IMR-90 (cell line): ENCODE measurements around the gene SEMA5A. TPM values are rescaled to one million over a fixed set of nuclear protein-coding genes. Genes with fewer than 3 reads are reported as not detected.

Source experiments
- ATAC-seq: fragments of 200-7000 bp; cut with Tn5 transposase; 2 replicates; pipeline ENCODE4 v1.9.1; 2020; ENCODE audit warnings: low read depth, mild to moderate bottlenecking, moderate library complexity
- BruUV-seq: library from RNA; stranded (reverse); fragments of 400-500 nt; replicated peaks from 2 replicates; lab custom pipeline; 2021; lab: Mats Ljungman, UMichigan
- CTCF ChIA-PET: fragments of 300-600 bp; formaldehyde crosslinking; extraction: SDS; loops from one replicate; lab custom pipeline; 2021; ENCODE audit warnings: antibody characterized with exemption; lab: Yijun Ruan, JAX
- POLR2A ChIA-PET: fragments of 300-600 bp; sonication (Branson Sonifier 250); formaldehyde crosslinking; loops from one replicate; lab custom pipeline; 2022; ENCODE audit warnings: antibody characterized with exemption; ENCODE audit not compliant: unreplicated experiment; lab: Charles Lee
- DNase-seq: peaks from one replicate; pipeline ENCODE4 v3.0.0; 2013
- H2AFZ ChIP-seq: replicated peaks from 2 replicates; pipeline ENCODE3; 2013; ENCODE audit warnings: low read length, mild to moderate bottlenecking; ENCODE audit not compliant: poor library complexity
- H2AK5ac ChIP-seq: 2 replicates; pipeline ENCODE4 v1.6.1; 2013; ENCODE audit warnings: low read depth, low read length, inconsistent platforms
- H2AK9ac ChIP-seq: replicated peaks from 2 replicates; pipeline ENCODE3; 2013; ENCODE audit warnings: mild to moderate bottlenecking, low read depth, low read length, moderate library complexity; ENCODE audit not compliant: poor library complexity
- H2BK120ac ChIP-seq: 2 replicates; pipeline ENCODE4 v1.6.1; 2013; ENCODE audit warnings: low read depth, low read length, inconsistent platforms
- H2BK15ac ChIP-seq: 3 replicates; pipeline ENCODE4 v1.6.1; 2013; ENCODE audit warnings: low read depth, low read length, inconsistent platforms
- H2BK20ac ChIP-seq: 2 replicates; pipeline ENCODE4 v1.6.1; 2013; ENCODE audit warnings: low read depth, mild to moderate bottlenecking, inconsistent platforms, low read length, moderate library complexity
- H2BK5ac ChIP-seq: 2 replicates; pipeline ENCODE4 v1.6.1; 2013; ENCODE audit warnings: mild to moderate bottlenecking, low read depth, low read length, inconsistent platforms; ENCODE audit not compliant: poor library complexity, severe bottlenecking
- H3K14ac ChIP-seq: replicated peaks from 2 replicates; pipeline ENCODE4 v1.6.1; 2013; ENCODE audit warnings: low read depth, low read length, inconsistent platforms
- H3K18ac ChIP-seq: 2 replicates; pipeline ENCODE4 v1.6.1; 2013; ENCODE audit warnings: low read depth, low read length, control low read depth
- H3K23ac ChIP-seq: 2 replicates; pipeline ENCODE4 v1.6.1; 2013; ENCODE audit warnings: low read depth, low read length, inconsistent platforms
- H3K27ac ChIP-seq: 2 replicates; pipeline ENCODE4 v1.5.1; 2013; ENCODE audit warnings: mild to moderate bottlenecking, control low read depth, low read length; ENCODE audit not compliant: insufficient read depth
- H3K27me3 ChIP-seq: 2 replicates; pipeline ENCODE4 v1.6.1; 2013; ENCODE audit warnings: low read length; ENCODE audit not compliant: control insufficient read depth, insufficient read depth
- H3K36me3 ChIP-seq: 2 replicates; pipeline ENCODE4 v1.6.1; 2013; ENCODE audit warnings: low read length, mixed read lengths; ENCODE audit not compliant: control insufficient read depth, insufficient read depth
- H3K4ac ChIP-seq: 2 replicates; pipeline ENCODE4 v1.6.1; 2013; ENCODE audit warnings: low read depth, low read length, inconsistent platforms
- H3K4me1 ChIP-seq: 2 replicates; pipeline ENCODE4 v1.6.1; 2013; ENCODE audit warnings: low read length, mixed read lengths; ENCODE audit not compliant: control insufficient read depth, insufficient read depth
- H3K4me2 ChIP-seq: 2 replicates; pipeline ENCODE4 v1.6.1; 2013; ENCODE audit warnings: low read depth, mild to moderate bottlenecking, control low read depth, low read length, moderate library complexity
- H3K4me3 ChIP-seq: 2 replicates; pipeline ENCODE4 v1.5.1; 2013; ENCODE audit warnings: low read depth, mild to moderate bottlenecking, control low read depth, low read length, moderate library complexity; ENCODE audit not compliant: insufficient read depth
- H3K56ac ChIP-seq: 2 replicates; pipeline ENCODE4 v1.6.1; 2013; ENCODE audit warnings: low read length, inconsistent platforms; ENCODE audit not compliant: insufficient read depth; ENCODE audit errors: extremely low read depth
- H3K79me1 ChIP-seq, 2 experiments: 2 replicates each; pipeline ENCODE4 v1.6.1; 2013; ENCODE audit warnings: low read length in 2 of 2, inconsistent platforms in 1 of 2, low read depth in 1 of 2
- H3K9ac ChIP-seq: 2 replicates; pipeline ENCODE4 v1.6.1; 2013; ENCODE audit warnings: low read depth, low read length, control low read depth
- H3K9me1 ChIP-seq: 2 replicates; pipeline ENCODE4 v1.6.1; 2013; ENCODE audit warnings: low read length, inconsistent platforms; ENCODE audit not compliant: insufficient read depth
- H3K9me3 ChIP-seq: 2 replicates; pipeline ENCODE4 v1.6.1; 2013; ENCODE audit warnings: low read length; ENCODE audit not compliant: control insufficient read depth, insufficient read depth
- H4K20me1 ChIP-seq: 2 replicates; pipeline ENCODE4 v1.6.1; 2013; ENCODE audit warnings: low read length, inconsistent platforms; ENCODE audit not compliant: insufficient read depth
- H4K5ac ChIP-seq: 2 replicates; pipeline ENCODE4 v1.6.1; 2013; ENCODE audit warnings: mild to moderate bottlenecking, low read depth, low read length, control low read depth
- H4K8ac ChIP-seq, 2 experiments: 2 replicates each; pipeline ENCODE4 v1.6.1; 2013; ENCODE audit warnings: low read depth in 2 of 2, low read length in 2 of 2, control low read depth in 1 of 2, inconsistent platforms in 1 of 2
- H4K91ac ChIP-seq: 2 replicates; pipeline ENCODE4 v1.6.1; 2013; ENCODE audit warnings: low read depth, low read length, inconsistent platforms; ENCODE audit not compliant: insufficient read depth
- CHD1 ChIP-seq: IDR thresholded peaks from 2 replicates; pipeline ENCODE4 v1.6.1; 2012; ENCODE audit warnings: low read depth, low read length, improper control_type of control experiment
- CTCF ChIP-seq: conservative IDR thresholded peaks from 2 replicates; pipeline ENCODE4 v1.5.1; 2012; ENCODE audit warnings: mild to moderate bottlenecking, low read depth, low read length, improper control_type of control experiment
- ELK1 ChIP-seq: fragments of 150-350 bp; IDR thresholded peaks from 2 replicates; pipeline ENCODE4 v1.6.1; 2016; ENCODE audit warnings: low read depth, mild to moderate bottlenecking, low read length, moderate library complexity, borderline replicate concordance
- FOS ChIP-seq: fragments of 150-350 bp; IDR thresholded peaks from 2 replicates; pipeline ENCODE4 v1.6.1; 2016; ENCODE audit warnings: low read depth, low read length
- MAFK ChIP-seq: IDR thresholded peaks from 2 replicates; pipeline ENCODE4 v1.6.1; 2012; ENCODE audit warnings: low read depth, low read length, improper control_type of control experiment
- MXI1 ChIP-seq: IDR thresholded peaks from 2 replicates; pipeline ENCODE4 v1.6.1; 2012; ENCODE audit warnings: low read depth, mild to moderate bottlenecking, low read length, moderate library complexity, borderline replicate concordance
- NFE2L2 ChIP-seq: fragments of 150-350 bp; IDR thresholded peaks from 2 replicates; pipeline ENCODE4 v1.6.1; 2016; ENCODE audit warnings: low read depth, mild to moderate bottlenecking, low read length
- RAD21 ChIP-seq: IDR thresholded peaks from 2 replicates; pipeline ENCODE4 v1.6.1; 2012; ENCODE audit warnings: low read length, improper control_type of control experiment
- RCOR1 ChIP-seq: IDR thresholded peaks from 2 replicates; pipeline ENCODE4 v1.6.1; 2012; ENCODE audit warnings: mild to moderate bottlenecking, low read length, improper control_type of control experiment; ENCODE audit not compliant: insufficient replicate concordance
- RFX5 ChIP-seq: IDR thresholded peaks from 2 replicates; pipeline ENCODE4 v1.8.0; 2012; ENCODE audit warnings: low read depth, mild to moderate bottlenecking, low read length, moderate library complexity
- SMC3 ChIP-seq: fragments of 150-350 bp; IDR thresholded peaks from 2 replicates; pipeline ENCODE4 v1.6.1; 2016; ENCODE audit warnings: low read depth, mild to moderate bottlenecking, antibody characterized with exemption, low read length, moderate library complexity
- USF2 ChIP-seq: fragments of 150-350 bp; IDR thresholded peaks from 2 replicates; pipeline ENCODE4 v1.6.1; 2017; ENCODE audit warnings: mild to moderate bottlenecking, antibody characterized with exemption, low read length, low read depth
- WGBS, 2 experiments: methylation state at CpG; one replicate each; pipeline versions ENCODE4 v1.1.5 to v1.1.7; 2013; ENCODE audit warnings: missing lambda C conversion rate in 2 of 2; ENCODE audit not compliant: insufficient read length in 1 of 2; ENCODE audit errors: extremely low coverage in 2 of 2; 5-methylcytosine and 5-hydroxymethylcytosine counted together
- dilution Hi-C: fragments of 300-500 bp; cut with HindIII; formaldehyde crosslinking; loops from one replicate; pipeline ENCODE4 v1.14.3; 2018; ENCODE audit warnings: low sequenced_read_pairs; ENCODE audit not compliant: unreplicated experiment
- in situ Hi-C: fragments of 300-500 bp; cut with MboI; formaldehyde crosslinking; loops from 3 replicates; pipeline ENCODE4 v1.14.3; 2019; ENCODE audit warnings: low sequenced_read_pairs, inconsistent platforms, mixed read lengths
- intact Hi-C: fragments of 100-400 bp; cut with micrococcal nuclease; formaldehyde crosslinking; loops from 2 replicates; pipeline ENCODE4 v1.10.0; 2022
- polyA plus RNA-seq, 3 experiments: library from polyadenylated mRNA; depleted of rRNA; stranded (reverse); fragments of >200 nt; gene quantifications; 2 replicates each; pipeline ENCODE4 v1.2.3, GENCODE V29; 2012; ENCODE audit warnings: low replicate concordance in 1 of 3
- total RNA-seq: library from RNA; depleted of rRNA; stranded (reverse); fragments of >200 nt; gene quantifications from 2 replicates; pipeline ENCODE4 v1.2.3, GENCODE V29; 2012

SEMA5A gene
- total and polyA plus RNA-seq, 2 of the 4 experiments (the other 2 are of a cell fraction) = 8.2 to 9.9 TPM

- TF ChIP-seq CTCF (no peak), ELK1 (no peak), RFX5 (no peak), SMC3 (no peak), MAFK (no peak), MXI1 (no peak), RAD21 (no peak), NFE2L2 (no peak), RCOR1 (no peak), USF2 (no peak), FOS (no peak), CHD1 (no peak)
- peaks cover 10% of the 10 kb centered on the region; the same call in 1 of the 2 replicates for H4K20me1 ChIP-seq
- ATAC-seq (peak; percentile 55), DNase-seq (peak; percentile 60)
- no peak overlapping the region for H3K56ac ChIP-seq
- POLR2A ChIA-PET = no interaction called here
- H2AFZ ChIP-seq = no peak overlapping the region
- no peak overlapping the region for H2BK20ac ChIP-seq
- H3K4me2 ChIP-seq = peak overlapping the region; percentile 48; the same call in 1 of the 2 replicates
- intact Hi-C loops (no loop called here), in situ Hi-C loops (no loop called here), dilution Hi-C loops (no loop called here)
- peaks cover 2% of the 10 kb centered on the region; the same call in 1 of the 2 replicates for H3K36me3 ChIP-seq
- H4K91ac ChIP-seq = no peak overlapping the region
- H2AK9ac ChIP-seq = no peak overlapping the region
- H3K14ac ChIP-seq = no peak overlapping the region
- peaks cover 14% of the 10 kb centered on the region for H3K4me1 ChIP-seq
- no peak overlapping the region for H2AK5ac ChIP-seq
- no peaks in the 10 kb centered on the region for H3K27me3 ChIP-seq
- CTCF ChIA-PET = interaction anchor here (0.7 kb wide), 2 partner anchors 58 to 442 kb away, joined by 3 read pairs; no protein-coding TSS in a partner anchor
- peak overlapping the region; percentile 53 for H3K4ac ChIP-seq
- H3K9me1 ChIP-seq = peaks cover 15% of the 10 kb centered on the region; the same call in 1 of the 2 replicates
- peak overlapping the region; percentile 55 for H2BK5ac ChIP-seq
- no TSS peak for BruUV-seq
- H3K18ac ChIP-seq = peak overlapping the region; percentile 4; the same call in 1 of the 2 replicates
- no peak overlapping the region for H4K8ac ChIP-seq
- H3K9ac ChIP-seq = no peak overlapping the region
- no peak overlapping the region for H3K23ac ChIP-seq
- H3K9me3 ChIP-seq = peaks cover 2% of the 10 kb centered on the region; the same call in 1 of the 2 replicates
- H2BK15ac ChIP-seq = no peak overlapping the region; the same call in 2 of the 3 replicates
- H3K79me1 ChIP-seq = peaks cover 18 to 74% of the 10 kb centered on the region in 2 experiments
- H2BK120ac ChIP-seq = no peak overlapping the region
- no peak overlapping the region for H3K27ac ChIP-seq
- H4K5ac ChIP-seq = peak overlapping the region; percentile 12; the same call in 1 of the 2 replicates
- WGBS, 2 experiments = no CpG with 5 or more reads among the region's 2 CpGs
- H3K4me3 ChIP-seq = no peak overlapping the region
Measured at GRCh38 chr5:9445826-9446388, 100.0 kb downstream of the SEMA5A start.
